Fibroblast of lung (primary cell): Measurements from ENCODE around the gene MYBL2.

Experiments
- CTCF ChIP-seq, 2 donors: IDR thresholded peaks in 1 of 2; conservative IDR thresholded peaks in 1 of 2; 1 replicate in 1 of 2; 2 replicates in 1 of 2; pipeline ENCODE4 v1.5.1; 2011 to 2012; ENCODE audit warnings: low read length in 2 of 2, control low read depth in 1 of 2, inconsistent platforms in 1 of 2, low read depth in 1 of 2, mild to moderate bottlenecking in 1 of 2
- EZH2 ChIP-seq: IDR thresholded peaks from 2 replicates; pipeline ENCODE4 v1.5.1; 2012; ENCODE audit warnings: low read length, control low read depth, mild to moderate bottlenecking; ENCODE audit errors: missing control alignments

GRCh38 chr20:43739148-43739749, 72.3 kb downstream of the MYBL2 start:
- no peak for TF ChIP-seq CTCF (conservative IDR thresholded peaks at IDR 0.05 in 1 of 2, IDR thresholded peaks at IDR 0.05 in 1 of 2; ENCODE audit: low read depth in 1 of 2, low read length in 2 of 2)
- TF ChIP-seq EZH2 = no peak
